Measurements from ENCODE around the gene PGF.

The PGF gene

DNA sequence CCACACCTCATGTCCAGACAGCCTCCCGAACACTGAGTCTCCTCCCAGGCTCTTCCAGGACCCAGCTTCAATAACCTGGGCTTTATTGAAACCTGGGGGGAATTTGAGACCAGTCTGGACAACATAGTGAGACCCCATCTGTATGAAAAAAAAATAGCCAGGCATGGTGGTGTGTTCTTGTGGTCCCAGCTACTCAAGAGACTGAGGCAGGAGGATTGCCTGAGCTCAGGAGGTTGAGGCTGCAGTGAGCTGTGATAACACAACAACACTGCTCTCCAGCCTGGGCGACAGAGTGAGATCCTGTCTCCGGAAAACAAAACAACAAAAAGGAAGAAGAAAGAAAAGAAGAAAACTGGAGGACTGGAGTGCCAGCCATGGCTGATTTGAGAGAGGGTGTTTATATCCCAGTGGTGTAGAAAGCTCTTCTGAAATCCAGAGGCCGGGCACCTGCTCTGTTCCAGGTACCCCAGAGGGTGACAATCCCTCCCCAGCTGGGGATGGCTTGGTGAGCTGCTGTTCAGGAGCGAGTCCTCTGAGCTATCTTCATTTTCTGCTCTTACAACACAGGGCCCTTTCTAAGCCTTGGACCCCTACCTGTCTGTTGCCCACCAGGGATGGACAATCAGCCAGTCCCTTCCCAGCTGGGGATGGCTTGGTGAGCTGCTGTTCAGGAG is 6.0 kb upstream of the PGF start:
- no peak for DNase-seq (ENCODE audit: low spot score)
- TF ChIP-seq, protein P1, sequence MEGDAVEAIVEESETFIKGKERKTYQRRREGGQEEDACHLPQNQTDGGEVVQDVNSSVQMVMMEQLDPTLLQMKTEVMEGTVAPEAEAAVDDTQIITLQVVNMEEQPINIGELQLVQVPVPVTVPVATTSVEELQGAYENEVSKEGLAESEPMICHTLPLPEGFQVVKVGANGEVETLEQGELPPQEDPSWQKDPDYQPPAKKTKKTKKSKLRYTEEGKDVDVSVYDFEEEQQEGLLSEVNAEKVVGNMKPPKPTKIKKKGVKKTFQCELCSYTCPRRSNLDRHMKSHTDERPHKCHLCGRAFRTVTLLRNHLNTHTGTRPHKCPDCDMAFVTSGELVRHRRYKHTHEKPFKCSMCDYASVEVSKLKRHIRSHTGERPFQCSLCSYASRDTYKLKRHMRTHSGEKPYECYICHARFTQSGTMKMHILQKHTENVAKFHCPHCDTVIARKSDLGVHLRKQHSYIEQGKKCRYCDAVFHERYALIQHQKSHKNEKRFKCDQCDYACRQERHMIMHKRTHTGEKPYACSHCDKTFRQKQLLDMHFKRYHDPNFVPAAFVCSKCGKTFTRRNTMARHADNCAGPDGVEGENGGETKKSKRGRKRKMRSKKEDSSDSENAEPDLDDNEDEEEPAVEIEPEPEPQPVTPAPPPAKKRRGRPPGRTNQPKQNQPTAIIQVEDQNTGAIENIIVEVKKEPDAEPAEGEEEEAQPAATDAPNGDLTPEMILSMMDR (IDR thresholded peaks at IDR 0.05; ENCODE audit: extremely low read depth, missing control alignments) = no peak

DNA sequence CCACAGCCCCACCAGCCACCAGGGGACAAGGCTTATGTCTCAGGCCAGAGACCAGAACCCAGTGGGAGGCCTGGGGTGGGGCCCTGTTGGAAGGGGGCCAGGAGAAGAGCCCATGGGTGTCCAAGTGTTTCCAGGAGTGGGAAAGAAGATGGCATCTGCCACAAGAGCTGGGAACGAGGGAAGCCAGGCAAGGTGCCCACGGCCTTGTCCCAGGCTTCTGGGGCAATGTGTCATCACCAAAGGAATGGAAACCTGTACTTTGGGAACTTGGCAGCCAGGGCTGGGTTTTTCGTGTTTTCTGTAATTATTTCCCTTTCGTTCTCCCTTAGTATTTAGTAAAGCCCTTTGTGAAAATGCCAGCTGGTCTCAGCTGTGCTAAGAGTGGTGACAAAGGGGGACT is 5.3 kb upstream of the PGF start:
- DNase-seq (ENCODE audit: low spot score) = no peak
- TF ChIP-seq, protein P1 (IDR thresholded peaks at IDR 0.05; ENCODE audit: extremely low read depth, missing control alignments) = no peak

DNA sequence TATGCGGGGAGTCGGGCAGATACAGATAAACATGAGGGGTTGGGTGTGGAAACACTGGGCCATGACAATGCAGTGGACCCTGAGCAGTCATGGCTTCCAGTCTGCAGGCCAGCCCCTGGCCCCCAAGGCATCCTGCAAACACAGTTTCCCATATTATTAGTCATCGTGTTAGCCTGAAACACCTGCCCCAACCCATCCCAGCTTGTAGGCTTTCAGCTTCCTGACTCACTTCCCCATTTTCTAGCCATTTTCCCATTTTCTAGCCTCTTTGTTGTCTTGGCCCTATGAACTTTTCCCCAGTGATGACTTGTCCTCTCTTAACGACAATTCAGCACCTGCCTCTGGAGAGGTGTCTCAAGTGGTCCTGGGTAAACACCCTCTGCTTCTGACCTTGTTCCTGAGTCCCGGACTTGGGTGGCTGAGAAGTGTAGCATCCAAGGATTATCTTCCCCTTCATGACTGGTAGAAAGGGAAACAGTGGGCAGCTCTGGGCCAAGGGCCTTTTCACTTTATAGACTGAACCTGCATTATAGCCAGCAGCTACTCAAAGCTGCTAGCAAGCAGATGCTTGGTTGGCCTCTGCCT is 4.3 kb upstream of the PGF start:
- DNase-seq (ENCODE audit: low spot score) = no peak
- TF ChIP-seq, protein P1 (IDR thresholded peaks at IDR 0.05; ENCODE audit: extremely low read depth, missing control alignments) = no peak

DNA sequence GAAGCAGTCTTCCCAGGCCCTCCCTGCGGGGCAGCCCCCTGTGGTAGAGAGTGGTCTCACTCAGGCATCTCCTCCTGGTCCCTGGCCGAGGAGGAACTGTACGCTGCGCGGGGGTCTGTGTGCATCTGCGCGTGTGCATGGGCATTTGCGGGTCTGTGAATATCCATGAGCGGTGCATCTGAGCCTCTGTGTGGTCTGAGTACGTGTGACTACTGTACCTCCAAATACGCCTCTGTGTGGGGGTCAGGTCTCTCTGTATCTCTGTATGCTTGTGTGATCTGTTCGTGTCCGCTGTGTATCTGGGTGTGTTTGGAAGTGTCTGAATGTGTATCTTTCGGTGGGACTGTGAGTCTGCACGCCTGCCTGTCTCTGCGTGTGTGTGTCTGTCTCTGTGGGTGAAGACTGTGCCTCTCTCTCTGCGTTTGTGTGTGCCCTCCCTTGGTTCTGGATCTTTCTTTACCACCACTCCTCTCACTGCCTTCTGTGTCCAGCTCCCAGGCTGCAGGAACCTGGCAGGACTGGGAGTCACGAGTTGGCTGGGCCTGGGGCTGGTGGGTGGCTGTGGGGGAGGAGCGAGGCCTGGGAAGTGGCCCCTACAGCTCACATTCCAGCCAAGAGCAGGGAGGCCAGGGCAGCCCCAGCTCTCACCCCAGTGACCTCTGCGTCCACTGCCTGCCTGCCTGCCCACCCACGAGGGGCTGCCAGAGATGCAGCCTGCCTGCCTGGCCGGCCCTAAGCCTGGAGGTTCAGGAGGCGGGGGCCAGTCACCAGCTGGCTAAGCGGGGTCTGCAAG is 1.1 kb upstream of the PGF start:
- TF ChIP-seq, protein P1 (IDR thresholded peaks at IDR 0.05; ENCODE audit: extremely low read depth, missing control alignments) = no peak
- DNase-seq (ENCODE audit: low spot score) = no peak

DNA sequence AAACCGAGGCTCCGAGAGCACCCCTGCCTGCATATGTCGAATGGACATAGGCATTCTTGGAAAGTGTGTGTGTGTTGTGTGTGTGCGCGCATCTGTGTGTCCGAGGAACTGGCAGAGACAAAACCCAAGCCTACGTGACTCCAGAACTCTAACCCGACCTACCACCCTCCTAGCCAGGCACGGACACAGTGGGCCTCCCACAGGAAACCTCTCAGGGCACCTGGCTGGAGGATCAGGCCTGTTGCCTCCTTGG is 556 bp upstream of the PGF start:
- TF ChIP-seq, protein P1 (IDR thresholded peaks at IDR 0.05; ENCODE audit: extremely low read depth, missing control alignments) = no peak
- DNase-seq (ENCODE audit: low spot score) = no peak

DNA sequence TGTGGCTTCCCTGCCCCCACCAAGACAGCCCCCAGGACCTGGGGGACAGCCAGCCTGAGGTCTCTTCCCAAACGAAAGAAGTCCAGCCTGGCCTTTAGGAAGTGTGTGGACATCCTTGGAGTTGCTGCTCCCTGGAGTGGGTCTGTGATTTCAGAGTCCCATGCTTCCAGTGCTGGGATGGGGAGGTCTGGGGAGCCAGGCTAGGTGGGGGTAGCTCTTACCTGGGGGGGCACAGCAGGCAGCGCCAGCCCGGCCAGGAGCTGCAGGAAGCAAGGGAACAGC is 509 bp downstream of the PGF start:
- TF ChIP-seq, protein P1 (IDR thresholded peaks at IDR 0.05; ENCODE audit: extremely low read depth, missing control alignments) = no peak
- DNase-seq (ENCODE audit: low spot score) = no peak

DNA sequence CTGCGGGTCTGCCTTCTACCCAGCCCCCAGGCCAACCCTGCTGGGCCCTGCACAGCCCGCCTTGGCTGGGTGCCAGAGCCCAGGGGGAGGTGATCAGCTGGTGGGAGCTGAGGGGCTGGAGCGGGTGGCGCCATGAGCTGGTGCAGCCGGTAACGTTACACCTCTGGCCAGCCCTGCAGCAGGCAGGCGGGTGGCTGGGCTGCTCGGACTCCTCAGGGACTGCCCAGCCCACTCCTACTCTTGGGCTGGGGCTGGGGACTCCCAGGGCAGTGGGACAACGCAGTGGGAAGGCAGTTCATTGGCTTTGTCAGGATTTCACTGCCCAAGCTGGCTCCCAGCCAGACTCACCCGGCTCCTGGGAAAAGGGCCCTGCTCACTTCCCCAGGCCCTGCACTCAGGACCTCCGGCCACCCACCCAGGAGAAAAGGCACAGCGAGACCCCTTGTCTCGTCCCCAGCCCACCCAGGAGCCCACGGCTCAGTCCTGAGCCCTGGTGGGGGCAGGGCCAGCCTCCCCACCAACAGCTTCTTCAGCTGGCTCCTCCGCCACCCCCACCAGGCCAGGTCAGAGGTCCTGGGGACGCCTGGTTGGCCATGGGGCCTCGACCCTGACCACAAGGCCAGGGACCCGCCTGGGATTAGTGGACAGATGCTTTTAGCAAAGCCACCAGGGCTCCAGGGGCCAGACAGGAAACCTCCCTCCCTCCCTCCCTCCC is 1.0 kb downstream of the PGF start:
- TF ChIP-seq, protein P1 (IDR thresholded peaks at IDR 0.05; ENCODE audit: extremely low read depth, missing control alignments) = no peak
- DNase-seq (ENCODE audit: low spot score) = no peak
